A549 treated with Hydrocortisone at 1 μM for 4 hours (cell line): ENCODE measurements around the gene MEF2D. TPM values are rescaled to one million over a fixed set of nuclear protein-coding genes. Genes with fewer than 3 reads are reported as not detected.

ENCODE experiments used
- total RNA-seq: library from RNA; stranded (reverse); fragments of 200-300 nt; extraction: Qiagen RNA extraction; gene quantifications from 5 replicates; pipeline ENCODE4 v1.2.3, GENCODE V29; 2022

The MEF2D gene
- 23.9 to 32.3 TPM (median 27.1 TPM) in 5 replicates for total RNA-seq

GRCh38 chr1:156500543-156500792 lies at the start of gene MEF2D:
MEF2D (minus strand) TSS chr1:156500775; CDS start chr1:156483292, 17,483 bp downstream.

Other genes with a start within 250 kb of the MEF2D start
- gene SMG5, start 217.9 kb downstream of the MEF2D start, total RNA-seq = 41.9 to 46.8 TPM (median 43.0 TPM) in 5 replicates
- 7.4 to 8.6 TPM (median 7.5 TPM) in 5 replicates for gene TMEM79, start 216.4 kb downstream of the MEF2D start, total RNA-seq
- 36.3 to 48.1 TPM (median 45.0 TPM) in 5 replicates for gene GLMP, start 205.1 kb downstream of the MEF2D start, total RNA-seq
- not detected in 5 replicates for gene VHLL, start 201.5 kb downstream of the MEF2D start, total RNA-seq
- gene CCT3, start 162.5 kb downstream of the MEF2D start, total RNA-seq = 373 to 439 TPM (median 401 TPM) in 5 replicates
- gene TSACC, start 162.2 kb downstream of the MEF2D start, total RNA-seq = 1.7 to 2.8 TPM (median 2.1 TPM) in 5 replicates
- 0.09 TPM in 1 of 5 replicates, not detected in the others for gene RHBG, start 131.6 kb downstream of the MEF2D start, total RNA-seq
- gene IQGAP3, start 71.8 kb upstream of the MEF2D start, total RNA-seq = 13.4 to 17.9 TPM (median 16.5 TPM) in 5 replicates
- gene TTC24, start 78.9 kb upstream of the MEF2D start, total RNA-seq = not detected in 5 replicates
- 138 to 170 TPM (median 165 TPM) in 5 replicates for gene NAXE, start 91.0 kb upstream of the MEF2D start, total RNA-seq
- 60.8 to 107 TPM (median 64.5 TPM) in 5 replicates for gene GPATCH4, start 100.7 kb upstream of the MEF2D start, total RNA-seq
- gene HAPLN2, start 118.6 kb upstream of the MEF2D start, total RNA-seq = 0.14 to 0.47 TPM (median 0.20 TPM) in 5 replicates
- gene BCAN, start 141.3 kb upstream of the MEF2D start, total RNA-seq = 0.12 to 0.13 TPM in 2 of 5 replicates, not detected in the others
- gene NES, start 176.6 kb upstream of the MEF2D start, total RNA-seq = 1.0 to 1.5 TPM (median 1.2 TPM) in 5 replicates
- 7.2 to 12.0 TPM (median 7.8 TPM) in 5 replicates for gene CRABP2, start 204.8 kb upstream of the MEF2D start, total RNA-seq
- 22.7 to 26.6 TPM (median 25.3 TPM) in 5 replicates for gene METTL25B, start 227.7 kb upstream of the MEF2D start, total RNA-seq
- gene ISG20L2, start 228.0 kb upstream of the MEF2D start, total RNA-seq = 37.3 to 57.8 TPM (median 43.3 TPM) in 5 replicates
- 166 to 208 TPM (median 194 TPM) in 5 replicates for gene MRPL24, start 240.3 kb upstream of the MEF2D start, total RNA-seq